CMK (cell line): Measurements from ENCODE around the gene ARHGAP19.
A peak's percentile ranks its signal among the peaks of the same experiment; 100 is the strongest.

Source experiments
- DNase-seq: peaks from one replicate; pipeline ENCODE4 v3.0.0-alpha.2; 2010; ENCODE audit warnings: low read depth

ARHGAP19 gene

GRCh38 chr10:97292097-97292861, at the start of gene ARHGAP19:
Gene ARHGAP19, minus strand, starts transcription at chr10:97292637. Its CDS starts 10 bp downstream, at chr10:97292627.
- peak; percentile 95 for DNase-seq

GRCh38 chr10:97341416-97341815, 49.0 kb upstream of the ARHGAP19 start:
- no peak for DNase-seq

GRCh38 chr10:97338041-97338440, 45.6 kb upstream of the ARHGAP19 start:
- no peak for DNase-seq

DNA sequence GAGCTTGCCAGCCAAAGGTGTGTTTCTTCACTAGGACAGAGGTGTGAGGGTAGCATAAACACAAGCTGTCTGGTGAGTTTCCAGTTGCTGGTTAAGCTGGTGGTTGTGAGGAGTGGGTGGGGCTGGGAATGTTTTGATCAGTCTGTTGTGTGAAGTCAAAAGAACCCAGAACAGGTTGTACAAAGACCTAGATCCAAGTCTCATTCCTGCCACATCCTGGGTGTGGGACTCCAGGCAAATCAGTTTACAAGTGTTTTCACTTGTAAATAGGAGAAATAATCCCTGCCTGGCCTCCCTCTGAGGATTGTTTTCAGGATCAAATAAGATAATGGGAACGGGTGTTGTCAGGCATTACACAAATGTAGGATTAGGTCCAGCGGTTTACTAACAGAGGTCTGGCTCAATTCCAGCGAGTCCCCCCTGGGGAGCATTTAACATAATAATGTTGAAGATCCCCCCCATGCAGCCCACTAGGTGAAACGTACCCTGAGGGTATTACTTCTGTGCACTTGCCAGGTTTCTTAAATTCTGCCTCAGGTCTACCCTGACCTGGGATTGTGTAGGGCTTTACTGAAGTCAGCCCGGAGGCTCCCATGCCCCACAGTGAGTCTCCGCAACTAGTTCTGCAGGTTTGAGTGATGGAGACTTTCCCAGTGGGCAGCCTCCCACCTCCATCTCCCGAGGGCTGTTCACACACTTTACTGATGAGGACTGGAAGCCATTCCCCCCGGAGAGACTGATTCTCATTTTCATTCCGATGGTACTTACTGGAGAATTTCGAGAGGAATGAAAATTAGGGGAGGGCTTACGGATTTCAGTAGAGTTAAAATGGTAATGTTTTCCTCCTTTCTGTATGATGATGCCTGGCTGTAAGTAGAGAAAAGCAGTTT, 44.8 kb upstream of the ARHGAP19 start:
- no peak for DNase-seq

GRCh38 chr10:97336446-97336845, 44.0 kb upstream of the ARHGAP19 start:
- no peak for DNase-seq

- DNase-seq, result no peak
Measured at GRCh38 chr10:97336006-97336405, 43.6 kb upstream of the ARHGAP19 start.

GRCh38 chr10:97335188-97335619, 42.8 kb upstream of the ARHGAP19 start:
- DNase-seq, result no peak

- DNase-seq, result peak; percentile 80
Measured at GRCh38 chr10:97334370-97335175, 42.1 kb upstream of the ARHGAP19 start, which contains the start of gene FRAT2. Gene FRAT2, minus strand, starts transcription at chr10:97334729. Its CDS starts 157 bp downstream, at chr10:97334572.

GRCh38 chr10:97333601-97334369, 41.3 kb upstream of the ARHGAP19 start:
- DNase-seq, result peak; percentile 58

- no peak for DNase-seq
Measured at GRCh38 chr10:97333351-97333600, 40.8 kb upstream of the ARHGAP19 start.

GRCh38 chr10:97332591-97333350, 40.3 kb upstream of the ARHGAP19 start:
- no peak for DNase-seq

- DNase-seq, result no peak
Measured at GRCh38 chr10:97331153-97331703, 38.8 kb upstream of the ARHGAP19 start.

DNA sequence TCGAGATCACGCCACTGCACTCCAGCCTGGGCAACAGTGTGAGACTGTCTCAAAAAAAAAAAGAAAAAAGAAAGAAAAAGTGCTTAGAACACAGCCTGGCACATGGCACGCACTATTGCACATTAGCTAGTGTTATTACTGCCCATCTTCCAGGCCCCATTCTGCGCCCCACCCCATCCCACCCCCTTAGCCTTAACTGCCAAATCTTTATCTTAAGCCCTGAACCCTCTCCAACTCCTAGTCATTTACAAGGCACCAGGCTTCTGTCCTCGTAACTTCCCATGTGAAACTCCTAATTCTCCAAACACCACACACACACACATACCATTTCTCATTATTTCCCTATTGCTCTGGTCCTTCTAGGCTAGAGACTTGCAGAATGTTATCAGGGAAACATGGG, 37.3 kb upstream of the ARHGAP19 start:
- no peak for DNase-seq

GRCh38 chr10:97328646-97329453, 36.4 kb upstream of the ARHGAP19 start:
- no peak for DNase-seq

DNA sequence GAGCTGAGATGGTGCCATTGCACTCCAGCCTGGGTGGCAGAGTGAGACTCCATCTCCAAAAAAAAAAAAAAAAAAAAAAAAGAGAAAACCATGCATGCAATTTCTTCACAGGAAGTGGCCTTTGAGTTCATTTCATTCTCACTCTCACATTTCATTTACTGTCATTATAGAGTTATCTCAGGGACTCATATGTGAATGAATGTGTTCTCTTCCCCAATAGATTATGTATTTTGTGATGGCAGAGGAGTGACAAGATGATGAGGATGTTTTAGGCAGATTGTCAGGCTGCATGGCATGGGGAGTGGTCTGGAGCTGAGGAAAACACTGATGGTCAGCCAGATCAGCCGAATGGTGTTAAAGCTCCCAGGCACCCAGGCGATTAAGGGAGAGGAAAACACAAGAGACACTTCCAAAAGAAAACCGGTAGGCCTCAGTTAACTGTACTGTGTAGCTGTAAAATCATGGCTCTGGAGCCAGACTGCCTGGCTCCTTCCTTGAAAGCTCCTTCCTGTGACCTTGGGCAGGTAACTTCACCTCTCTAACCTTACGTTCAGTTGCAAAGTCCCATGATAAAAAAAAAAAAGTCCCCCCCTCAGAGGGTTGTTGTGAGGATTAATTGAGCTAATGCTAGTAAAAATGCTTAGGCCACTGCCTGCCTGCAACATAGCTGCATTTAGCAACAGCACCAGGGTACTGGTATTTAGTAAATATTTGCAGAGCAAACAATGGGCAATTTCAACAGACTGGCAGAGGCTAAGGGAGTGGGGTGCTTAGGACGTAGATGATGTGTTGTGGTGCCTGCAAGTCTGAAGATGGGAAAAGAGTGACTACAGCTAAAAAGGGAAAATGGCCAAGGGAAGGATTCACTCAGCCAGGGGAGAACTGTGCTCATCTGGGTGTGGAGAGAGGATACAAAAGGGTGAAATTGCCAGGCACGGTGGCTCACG, 35.2 kb upstream of the ARHGAP19 start:
- DNase-seq, result no peak

GRCh38 chr10:97325754-97326153, 33.3 kb upstream of the ARHGAP19 start:
- DNase-seq, result no peak

- DNase-seq, result no peak
Measured at GRCh38 chr10:97323501-97323900, 31.1 kb upstream of the ARHGAP19 start.

DNA sequence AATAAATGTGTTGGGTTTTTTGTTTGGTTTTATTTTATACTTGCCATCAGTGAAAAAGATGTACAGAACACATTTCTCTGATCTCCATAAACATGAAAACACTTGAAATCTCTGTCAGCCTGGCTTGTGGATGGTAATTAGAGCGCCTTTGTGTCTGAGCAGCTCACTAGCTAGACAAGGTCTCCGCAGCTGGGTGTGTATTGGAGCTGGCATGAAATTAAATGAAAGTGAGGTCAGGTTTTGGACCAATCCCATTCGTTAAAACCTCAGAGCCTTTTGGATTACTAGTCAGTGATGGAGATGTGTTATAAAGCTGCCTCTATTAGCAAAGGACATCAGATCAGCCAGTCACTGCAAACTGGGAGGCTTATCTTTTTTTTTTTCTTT, 29.4 kb upstream of the ARHGAP19 start:
- DNase-seq, result no peak
